Urothelium cell line (cell line): ENCODE results near the gene ADAMTS2.

Experiments used
- DNase-seq: peaks from one replicate; pipeline ENCODE4 v3.0.0; 2011; ENCODE audit warnings: low spot score, mixed read lengths
- FAIRE-seq: peaks from 2 replicates; lab custom pipeline; 2011; peaks lifted over from hg19 to GRCh38; lab: Jason Lieb, UNC

ADAMTS2 gene

GRCh38 chr5:179240561-179240960 lies 104.7 kb downstream of the ADAMTS2 start:
- no peak for FAIRE-seq

GRCh38 chr5:179239256-179240135 lies 105.8 kb downstream of the ADAMTS2 start:
- FAIRE-seq, result no peak
- no peak for DNase-seq

More at GRCh38 chr5:179240561-179240960, 104.7 kb downstream of the ADAMTS2 start:
- DNase-seq, result no peak

- no peak for DNase-seq
- FAIRE-seq, result no peak
These were observed 106.7 kb downstream of the ADAMTS2 start for GRCh38 chr5:179238628-179238970.

DNA sequence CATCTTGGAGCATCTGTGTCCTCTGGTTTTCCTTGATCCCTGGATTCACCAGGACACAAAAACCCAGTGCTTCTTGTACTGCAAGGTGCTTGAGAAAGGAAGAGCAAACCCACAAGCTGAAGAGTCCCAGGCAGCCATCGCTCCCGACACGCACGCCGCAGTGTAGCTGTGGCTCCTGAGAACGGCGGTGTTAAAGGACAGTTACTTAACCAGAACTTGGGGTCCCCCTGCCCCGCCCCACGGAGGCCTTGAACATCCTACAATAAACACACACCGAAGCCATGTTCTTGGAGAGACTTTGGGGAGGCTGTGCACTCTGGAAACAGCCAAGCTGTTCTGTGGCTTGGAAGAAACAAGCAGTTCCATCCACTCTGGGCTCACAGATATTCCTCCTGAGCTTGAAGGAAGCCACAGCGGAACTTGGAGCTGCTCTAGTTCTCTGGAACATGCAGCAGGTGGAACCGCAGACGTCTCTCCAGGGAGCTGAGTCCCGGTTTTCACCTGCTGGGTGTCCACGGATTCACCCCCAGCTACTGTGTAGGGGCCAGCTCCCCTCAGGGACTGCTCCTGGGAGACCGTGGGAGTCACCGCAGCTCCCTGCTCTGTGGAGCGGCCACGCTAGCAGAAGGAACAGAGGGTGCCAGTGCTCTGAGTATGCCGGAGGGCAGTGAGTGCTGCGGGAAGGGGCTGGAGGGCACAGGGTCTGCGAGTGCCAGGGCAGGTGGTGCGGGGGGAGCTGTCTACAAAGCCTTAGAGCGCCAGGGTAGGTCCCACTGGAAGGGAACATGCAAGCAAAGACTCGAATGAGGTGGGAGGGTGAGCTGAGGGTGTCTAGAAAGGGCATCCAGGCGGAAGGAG lies 107.3 kb downstream of the ADAMTS2 start:
- FAIRE-seq, result no peak
- no peak for DNase-seq

GRCh38 chr5:179235416-179236400 lies 109.6 kb downstream of the ADAMTS2 start:
- no peak for DNase-seq

GRCh38 chr5:179234563-179235135 lies 110.6 kb downstream of the ADAMTS2 start:
- FAIRE-seq (no peak), DNase-seq (no peak)

More at GRCh38 chr5:179235416-179236400, 109.6 kb downstream of the ADAMTS2 start:
- FAIRE-seq, result no peak

GRCh38 chr5:179233909-179234562 lies 111.2 kb downstream of the ADAMTS2 start:
- DNase-seq (no peak), FAIRE-seq (no peak)

GRCh38 chr5:179232091-179232735 lies 113.0 kb downstream of the ADAMTS2 start:
- DNase-seq (no peak), FAIRE-seq (no peak)

DNA sequence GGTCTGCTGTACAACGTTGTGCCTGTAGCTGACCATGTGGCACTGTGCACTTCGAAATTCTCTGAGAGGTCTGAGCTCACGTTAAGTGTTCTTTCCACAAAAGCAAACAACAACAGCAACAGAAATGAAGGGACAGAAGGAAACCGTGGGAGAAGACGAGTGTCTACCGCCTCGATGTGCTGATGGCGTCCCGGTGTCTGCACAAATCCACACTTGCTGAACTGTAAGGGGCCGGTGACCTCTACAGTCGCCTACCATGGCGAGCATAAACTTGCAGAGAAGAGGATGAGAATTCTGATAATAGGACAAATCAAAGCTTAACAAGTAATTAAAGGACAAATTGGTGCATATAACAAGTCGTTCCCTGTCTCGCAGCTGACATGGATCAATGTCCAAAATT lies 114.0 kb downstream of the ADAMTS2 start:
- no peak for FAIRE-seq
- DNase-seq, result no peak

- FAIRE-seq, result no peak
- no peak for DNase-seq
These were observed 115.2 kb downstream of the ADAMTS2 start for GRCh38 chr5:179230061-179230461.

GRCh38 chr5:179229331-179229831 lies 115.9 kb downstream of the ADAMTS2 start:
- FAIRE-seq, result no peak
- DNase-seq, result no peak

GRCh38 chr5:179228341-179229121 lies 116.7 kb downstream of the ADAMTS2 start:
- no peak for FAIRE-seq
- no peak for DNase-seq

- no peak for DNase-seq
These were observed 117.5 kb downstream of the ADAMTS2 start for GRCh38 chr5:179227580-179228311.

DNA sequence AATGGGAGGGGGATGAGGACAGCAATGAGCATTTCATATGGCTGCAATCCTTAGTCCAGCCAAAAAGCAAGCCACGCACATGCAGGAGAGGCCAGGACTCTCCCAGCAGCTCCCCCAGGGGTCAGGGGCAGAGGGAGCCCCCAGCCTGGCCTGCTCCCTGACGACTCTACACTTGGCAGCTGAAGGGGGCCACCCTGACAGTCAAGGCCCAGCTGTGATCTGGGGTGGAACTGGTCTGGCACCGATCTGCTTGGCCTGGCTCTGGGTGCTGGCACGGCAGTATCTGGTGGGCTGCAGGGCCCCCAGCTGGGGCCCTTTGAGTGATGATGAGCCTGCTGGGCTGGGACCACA lies 118.1 kb downstream of the ADAMTS2 start:
- no peak for FAIRE-seq
- no peak for DNase-seq

More at GRCh38 chr5:179227580-179228311, 117.5 kb downstream of the ADAMTS2 start:
- no peak for FAIRE-seq

- DNase-seq, result no peak
- FAIRE-seq, result no peak
These were observed 118.6 kb downstream of the ADAMTS2 start for GRCh38 chr5:179226696-179227095.

DNA sequence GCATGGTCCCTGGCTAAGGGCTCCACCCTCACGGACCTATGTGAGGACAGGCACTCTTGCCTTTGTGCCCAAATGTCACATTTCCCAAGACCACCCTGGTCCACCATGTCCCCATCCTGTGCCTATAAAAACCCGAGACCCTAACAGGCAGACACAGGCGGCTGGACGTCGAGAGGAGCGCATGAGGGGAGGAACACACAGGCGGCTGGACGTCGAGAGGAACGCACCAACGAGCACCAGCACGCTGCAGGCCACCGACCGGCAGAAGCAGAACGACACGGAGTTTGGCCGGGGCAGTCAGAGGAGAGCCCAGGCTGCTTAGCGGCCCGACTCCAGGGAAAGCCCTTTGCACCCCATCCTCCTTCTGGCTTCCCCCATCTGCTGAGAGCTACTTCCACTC lies 119.9 kb downstream of the ADAMTS2 start:
- FAIRE-seq, result no peak
- DNase-seq, result no peak

GRCh38 chr5:179224741-179225140 lies 120.5 kb downstream of the ADAMTS2 start:
- DNase-seq, result no peak
- no peak for FAIRE-seq

DNA sequence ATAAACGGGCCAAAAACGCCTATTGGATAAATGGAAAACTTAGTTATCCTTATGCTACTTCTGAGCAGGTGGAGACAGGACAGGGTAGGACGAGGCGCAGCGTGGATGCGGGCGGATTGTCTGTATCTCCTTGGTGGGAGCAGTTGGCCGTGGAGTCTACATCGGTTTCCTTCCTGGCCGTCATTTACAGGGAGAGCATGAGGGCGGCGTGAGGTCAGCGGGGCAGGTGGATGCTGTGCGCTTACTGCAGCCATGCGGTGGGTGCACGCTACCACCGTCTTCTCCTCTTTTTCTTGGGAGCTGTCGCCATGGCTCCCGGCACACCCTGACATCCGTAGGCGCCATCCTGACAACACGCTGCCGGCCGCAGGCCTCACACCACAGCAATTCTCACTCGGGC lies 121.3 kb downstream of the ADAMTS2 start:
- DNase-seq, result no peak
- FAIRE-seq, result no peak
